GM12801 (cell line): ENCODE data around the gene DLX5.

Experiments
- TF ChIP-seq, protein P1 (sequence below): IDR thresholded peaks from one replicate; pipeline ENCODE4 v1.5.1; 2011; ENCODE audit warnings: control low read depth; ENCODE audit not compliant: insufficient read length; ENCODE audit errors: extremely low read depth

The DLX5 gene

DNA sequence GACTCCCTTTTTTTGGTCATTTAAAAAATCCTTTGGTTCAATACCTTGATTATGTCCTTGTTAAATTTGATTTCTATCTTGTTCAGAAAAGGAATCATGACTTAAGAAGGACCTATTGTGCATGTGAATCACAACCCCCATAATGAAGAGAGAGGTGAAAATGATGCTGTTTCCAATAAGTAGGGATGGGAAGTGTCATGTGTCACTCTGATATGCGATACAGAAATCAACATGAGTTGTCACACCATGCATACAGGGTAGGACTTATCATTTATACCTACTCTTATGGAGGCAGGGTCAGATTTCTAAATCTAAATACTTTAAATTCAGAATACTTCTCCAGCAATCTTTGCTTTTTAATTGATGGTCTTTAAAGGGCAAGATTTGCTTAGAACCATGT is 38.6 kb downstream of the DLX5 start:
- TF ChIP-seq, protein P1, sequence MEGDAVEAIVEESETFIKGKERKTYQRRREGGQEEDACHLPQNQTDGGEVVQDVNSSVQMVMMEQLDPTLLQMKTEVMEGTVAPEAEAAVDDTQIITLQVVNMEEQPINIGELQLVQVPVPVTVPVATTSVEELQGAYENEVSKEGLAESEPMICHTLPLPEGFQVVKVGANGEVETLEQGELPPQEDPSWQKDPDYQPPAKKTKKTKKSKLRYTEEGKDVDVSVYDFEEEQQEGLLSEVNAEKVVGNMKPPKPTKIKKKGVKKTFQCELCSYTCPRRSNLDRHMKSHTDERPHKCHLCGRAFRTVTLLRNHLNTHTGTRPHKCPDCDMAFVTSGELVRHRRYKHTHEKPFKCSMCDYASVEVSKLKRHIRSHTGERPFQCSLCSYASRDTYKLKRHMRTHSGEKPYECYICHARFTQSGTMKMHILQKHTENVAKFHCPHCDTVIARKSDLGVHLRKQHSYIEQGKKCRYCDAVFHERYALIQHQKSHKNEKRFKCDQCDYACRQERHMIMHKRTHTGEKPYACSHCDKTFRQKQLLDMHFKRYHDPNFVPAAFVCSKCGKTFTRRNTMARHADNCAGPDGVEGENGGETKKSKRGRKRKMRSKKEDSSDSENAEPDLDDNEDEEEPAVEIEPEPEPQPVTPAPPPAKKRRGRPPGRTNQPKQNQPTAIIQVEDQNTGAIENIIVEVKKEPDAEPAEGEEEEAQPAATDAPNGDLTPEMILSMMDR = no peak

DNA sequence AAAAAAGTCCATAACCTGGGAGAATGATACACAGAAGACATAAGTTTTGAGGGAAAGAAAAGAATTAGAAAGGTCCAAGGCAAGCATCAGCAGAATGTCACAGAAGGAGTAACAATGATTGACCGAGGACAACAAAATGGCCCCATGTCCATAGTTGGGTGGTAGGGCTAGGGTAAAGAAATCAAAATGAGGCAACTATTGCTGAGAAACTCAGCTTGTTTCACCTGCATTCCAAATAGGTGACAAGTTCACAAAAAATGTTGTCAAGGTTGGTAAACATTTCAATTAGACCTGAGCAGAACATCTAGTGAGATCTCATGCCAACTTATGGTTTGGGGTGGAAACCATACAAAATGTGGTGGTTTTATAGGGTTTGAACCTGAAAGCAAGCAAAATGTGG is 42.0 kb downstream of the DLX5 start:
- TF ChIP-seq, protein P1 = no peak

DNA sequence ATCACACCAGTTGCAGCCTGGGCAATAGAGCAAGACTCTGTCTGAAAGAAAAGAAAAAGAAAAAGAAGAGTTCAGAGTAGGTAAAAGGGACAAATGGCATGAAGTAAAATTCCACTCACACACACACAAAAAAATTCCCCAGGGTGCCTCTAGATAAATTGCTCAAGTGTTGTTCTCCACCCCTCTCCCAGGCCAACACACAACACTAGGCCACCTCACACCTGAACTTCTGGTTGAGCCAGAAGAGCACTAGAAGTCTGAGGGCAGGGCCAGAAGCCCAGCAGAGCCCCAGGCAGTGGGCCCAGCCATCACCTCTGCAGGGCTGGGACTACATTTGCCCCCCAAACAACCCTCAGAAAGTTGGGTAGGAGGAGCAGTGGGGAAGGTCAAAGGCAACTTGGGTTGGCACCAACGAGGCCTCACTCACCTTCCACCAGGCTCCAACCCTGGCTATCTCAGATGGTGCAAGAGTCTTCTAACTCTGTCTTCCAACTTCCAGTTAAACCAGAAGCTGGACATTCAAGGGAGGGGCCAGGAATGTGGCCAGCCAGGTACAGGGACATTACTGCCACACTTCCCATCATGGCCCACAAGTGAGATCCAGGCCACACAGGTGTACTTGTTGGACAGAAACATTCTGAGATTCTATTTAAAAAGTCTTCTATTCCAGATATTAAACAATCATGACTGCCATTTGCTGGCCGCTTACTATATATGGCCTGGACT is 44.9 kb downstream of the DLX5 start:
- TF ChIP-seq, protein P1 = no peak

DNA sequence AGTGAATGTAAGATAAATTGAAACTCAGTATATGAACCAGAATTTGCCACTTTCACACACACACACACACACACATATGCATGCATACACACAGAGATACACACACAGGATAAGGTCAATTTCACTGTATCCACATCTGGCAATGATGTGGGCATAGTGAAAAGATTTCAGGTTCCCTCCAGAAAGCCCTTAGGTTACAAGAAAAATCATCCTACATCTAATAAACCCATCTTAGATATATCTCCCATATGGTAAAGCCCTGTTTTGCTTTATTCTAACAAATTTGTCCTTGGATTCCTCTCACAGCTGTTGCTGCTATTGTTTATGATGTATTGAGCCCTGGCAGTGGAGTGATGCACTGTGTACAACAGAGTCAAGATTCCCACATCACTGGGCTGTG is 47.2 kb downstream of the DLX5 start:
- TF ChIP-seq, protein P1 = no peak

DNA sequence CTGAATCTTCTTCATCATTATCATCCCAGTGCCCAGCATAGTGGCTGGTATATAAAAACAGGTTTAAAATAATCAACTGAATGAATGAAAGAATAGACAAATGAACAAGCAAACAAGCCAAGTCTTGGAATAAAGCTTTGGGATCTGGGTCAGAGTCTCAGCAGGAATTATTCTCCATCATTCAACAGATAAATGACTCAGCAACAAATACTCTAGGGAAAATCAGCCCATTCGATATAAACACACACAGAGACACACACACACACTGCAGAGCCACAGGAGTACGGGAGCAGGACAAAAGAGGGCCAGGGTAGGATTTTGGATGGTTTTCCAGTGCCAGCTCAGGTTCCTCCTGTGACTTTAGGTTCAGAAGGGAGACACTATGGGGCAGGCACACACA is 48.5 kb downstream of the DLX5 start:
- TF ChIP-seq, protein P1 = no peak

DNA sequence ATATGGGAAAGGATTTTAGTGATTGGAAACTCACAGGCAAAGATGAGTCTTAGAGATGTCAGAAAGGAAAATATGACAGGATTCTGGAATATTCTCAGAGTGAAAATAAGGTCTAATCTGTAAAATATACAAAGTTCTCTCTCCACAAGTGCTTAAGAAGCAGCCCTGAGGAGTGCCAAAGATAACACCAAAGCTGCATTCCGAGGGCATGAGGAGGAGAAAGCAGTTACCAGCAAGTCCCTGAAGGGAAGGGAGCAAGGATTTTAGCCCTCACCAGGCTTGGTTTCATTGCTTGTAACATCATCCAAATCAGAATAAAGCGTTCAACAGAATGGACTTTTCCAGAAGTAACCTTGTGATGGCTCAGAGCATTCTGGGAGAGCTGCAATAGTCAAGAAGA is 50.6 kb downstream of the DLX5 start:
- TF ChIP-seq, protein P1 = no peak

DNA sequence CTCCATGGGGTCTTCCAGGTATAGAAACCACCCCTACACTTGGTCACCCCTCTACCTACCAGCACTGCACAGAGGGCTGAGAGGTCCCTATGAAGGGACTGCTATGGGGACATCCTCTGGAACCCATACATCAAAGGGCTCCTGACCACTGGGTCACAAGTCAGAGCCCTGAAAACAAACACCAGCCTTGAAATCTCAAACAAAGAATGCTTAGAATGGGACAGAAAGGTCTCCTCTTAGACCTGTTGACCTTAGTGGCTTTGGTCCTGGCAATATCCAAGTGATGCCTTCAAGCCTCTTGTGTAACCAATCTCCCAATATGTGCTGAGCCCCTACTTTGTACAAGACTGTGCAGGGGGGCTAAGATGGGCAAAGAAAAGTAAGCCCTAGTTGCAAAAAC is 53.9 kb downstream of the DLX5 start:
- TF ChIP-seq, protein P1 = no peak
